HEK293 (cell line): Measurements from ENCODE around the gene NMNAT3.

ENCODE experiments used
- CTCF ChIA-PET: fragments of 350-600 bp; formaldehyde crosslinking; extraction: SDS; loops from one replicate; lab custom pipeline; 2021; ENCODE audit warnings: antibody characterized with exemption; lab: Yijun Ruan, JAX
- POLR2A ChIA-PET: fragments of 300-600 bp; formaldehyde crosslinking; extraction: SDS; loops from one replicate; lab custom pipeline; 2020; ENCODE audit warnings: antibody characterized with exemption, inconsistent platforms; lab: Yijun Ruan, JAX
- H3K27ac ChIP-seq: fragments of 200-500 bp; sonication (Bioruptor generic); 2 replicates; pipeline ENCODE4 v1.5.1; 2014; ENCODE audit warnings: low read depth, low read length, control low read depth, inconsistent platforms; ENCODE audit errors: extremely low read depth
- H3K36me3 ChIP-seq, 2 experiments: fragments of 200-500 bp in 1 of 2; sonication (Bioruptor generic) in 1 of 2; 1 replicate in 1 of 2; 2 replicates in 1 of 2; pipeline ENCODE4 v1.5.1; 2014 to 2017; ENCODE audit warnings: inconsistent platforms in 2 of 2, low read length in 2 of 2; ENCODE audit not compliant: control insufficient read depth in 2 of 2, insufficient read depth in 1 of 2
- H3K4me1 ChIP-seq: fragments of 200-500 bp; sonication (Bioruptor generic); 2 replicates; pipeline ENCODE4 v1.5.1; 2014; ENCODE audit warnings: mild to moderate bottlenecking, low read length, inconsistent platforms; ENCODE audit not compliant: control insufficient read depth, insufficient read depth
- H3K4me3 ChIP-seq: 2 replicates; pipeline ENCODE4 v1.5.1; 2011; ENCODE audit warnings: low read depth, mild to moderate bottlenecking, control low read depth, low read length, moderate library complexity
- H3K9me3 ChIP-seq: fragments of 200-500 bp; sonication (Bioruptor generic); 2 replicates; pipeline ENCODE4 v1.5.1; 2014; ENCODE audit warnings: low read depth, low read length, inconsistent platforms; ENCODE audit not compliant: control insufficient read depth, insufficient read depth
- KLF16 ChIP-seq: fragments of 450-650 bp; formaldehyde crosslinking; IDR thresholded peaks from 2 replicates; pipeline ENCODE4 v1.5.1; 2017; ENCODE audit warnings: missing biosample characterization, missing genetic modification characterization
- KLF8 ChIP-seq: fragments of 450-650 bp; formaldehyde crosslinking; IDR thresholded peaks from 2 replicates; pipeline ENCODE4 v1.5.1; 2016; ENCODE audit warnings: missing biosample characterization, missing genetic modification characterization
- PRDM2 ChIP-seq: fragments of 450-650 bp; formaldehyde crosslinking; IDR thresholded peaks from 2 replicates; pipeline ENCODE4 v1.5.1; 2016; ENCODE audit warnings: missing biosample characterization, missing genetic modification characterization, borderline replicate concordance
- ZBTB10 ChIP-seq: fragments of 450-650 bp; formaldehyde crosslinking; IDR thresholded peaks from 2 replicates; pipeline ENCODE4 v1.5.1; 2016; ENCODE audit warnings: missing biosample characterization, missing genetic modification characterization
- ZBTB49 ChIP-seq: fragments of 450-650 bp; formaldehyde crosslinking; IDR thresholded peaks from 2 replicates; pipeline ENCODE4 v1.5.1; 2016; ENCODE audit warnings: missing biosample characterization, missing genetic modification characterization, low read depth
- ZBTB6 ChIP-seq: fragments of 450-650 bp; formaldehyde crosslinking; IDR thresholded peaks from 2 replicates; pipeline ENCODE4 v1.5.1; 2017; ENCODE audit warnings: missing biosample characterization, missing genetic modification characterization
- ZNF132 ChIP-seq: fragments of 450-650 bp; formaldehyde crosslinking; IDR thresholded peaks from 2 replicates; pipeline ENCODE4 v1.5.1; 2017; ENCODE audit warnings: missing biosample characterization, missing genetic modification characterization, borderline replicate concordance
- ZNF18 ChIP-seq: fragments of 450-650 bp; formaldehyde crosslinking; IDR thresholded peaks from 2 replicates; pipeline ENCODE4 v1.5.1; 2016; ENCODE audit warnings: missing biosample characterization, missing genetic modification characterization
- ZNF211 ChIP-seq: fragments of 450-650 bp; formaldehyde crosslinking; IDR thresholded peaks from 2 replicates; pipeline ENCODE4 v1.5.1; 2016; ENCODE audit warnings: low read depth, missing biosample characterization, missing genetic modification characterization
- ZNF221 ChIP-seq: fragments of 450-650 bp; formaldehyde crosslinking; IDR thresholded peaks from 2 replicates; pipeline ENCODE4 v1.5.1; 2017; ENCODE audit warnings: missing biosample characterization, missing genetic modification characterization, borderline replicate concordance
- ZNF274 ChIP-seq, 2 experiments: fragments of 200-500 bp in 1 of 2; fragments of 450-650 bp in 1 of 2; sonication (Bioruptor generic) in 1 of 2; formaldehyde crosslinking in 1 of 2; IDR thresholded peaks; 2 replicates each; pipeline versions ENCODE4 v1.5.1 to v1.6.1; 2014 to 2016; ENCODE audit warnings: borderline replicate concordance in 1 of 2, inconsistent platforms in 1 of 2, low read length in 1 of 2, missing biosample characterization in 1 of 2, missing genetic modification characterization in 1 of 2
- ZNF37A ChIP-seq: fragments of 450-650 bp; IDR thresholded peaks from 2 replicates; pipeline ENCODE4 v1.5.1; 2018; ENCODE audit warnings: missing biosample characterization, missing genetic modification characterization
- ZNF513 ChIP-seq: fragments of 450-650 bp; IDR thresholded peaks from 2 replicates; pipeline ENCODE4 v1.5.1; 2018; ENCODE audit warnings: missing biosample characterization, missing genetic modification characterization
- ZNF530 ChIP-seq: fragments of 450-650 bp; formaldehyde crosslinking; IDR thresholded peaks from 2 replicates; pipeline ENCODE4 v1.5.1; 2016; ENCODE audit warnings: low read depth, missing biosample characterization, missing genetic modification characterization
- ZNF623 ChIP-seq: fragments of 450-650 bp; formaldehyde crosslinking; IDR thresholded peaks from 2 replicates; pipeline ENCODE4 v1.5.1; 2016; ENCODE audit warnings: missing biosample characterization, missing genetic modification characterization
- ZNF624 ChIP-seq: fragments of 450-650 bp; formaldehyde crosslinking; IDR thresholded peaks from 2 replicates; pipeline ENCODE4 v1.5.1; 2017; ENCODE audit warnings: missing biosample characterization, missing genetic modification characterization
- ZNF837 ChIP-seq: fragments of 450-650 bp; formaldehyde crosslinking; IDR thresholded peaks from 2 replicates; pipeline ENCODE4 v1.5.1; 2016; ENCODE audit warnings: missing biosample characterization, missing genetic modification characterization

Gene NMNAT3

GRCh38 chr3:139695426-139696313 is 17.9 kb upstream of the NMNAT3 start:
- TF ChIP-seq ZBTB6 (tag by site-specific recombination) (no peak), ZNF837 (tag by site-specific recombination) (no peak), ZNF513 (tag by site-specific recombination) (no peak), ZNF624 (tag by site-specific recombination) (no peak), KLF16 (no peak), ZNF132 (tag by site-specific recombination) (no peak), ZNF211 (tag by site-specific recombination) (no peak), ZBTB10 (tag by site-specific recombination) (no peak), PRDM2 (tag by site-specific recombination) (no peak), ZNF530 (tag by site-specific recombination) (no peak)
- H3K36me3 ChIP-seq: no peaks in the 10 kb centered on the region
- ChIA-PET CTCF (interaction anchor here (0.5 to 0.7 kb wide), 2 partner anchors 134 to 434 kb away, joined by 3 read pairs; no protein-coding TSS in a partner anchor), POLR2A (no interaction called here)
- no peaks in the 10 kb centered on the region for H3K9me3 ChIP-seq
- H3K4me1 ChIP-seq: no peaks in the 10 kb centered on the region
- no peak overlapping the region for H3K27ac ChIP-seq
- H3K4me3 ChIP-seq: no peak overlapping the region

- Histone ChIP-seq H3K9me3 (no peaks in the 10 kb centered on the region), H3K4me1 (no peaks in the 10 kb centered on the region), H3K4me3 (no peak overlapping the region), H3K27ac (no peak overlapping the region), H3K36me3 (no peaks in the 10 kb centered on the region)
- POLR2A ChIA-PET: no interaction called here
- CTCF ChIA-PET: interaction anchor here (0.7 kb wide), 1 partner anchor 133 kb away, joined by 3 read pairs; no protein-coding TSS in a partner anchor
- TF ChIP-seq ZNF18 (no peak), KLF8 (tag by site-specific recombination) (no peak), ZNF221 (no peak), ZNF623 (tag by site-specific recombination) (no peak), ZBTB49 (tag by site-specific recombination) (no peak), ZNF37A (tag by site-specific recombination) (no peak), ZNF274 (IDR thresholded peaks at IDR 0.05; ENCODE audit: low read length) (no peak), ZNF274 (tag by site-specific recombination; IDR thresholded peaks at IDR 0.05; ENCODE audit: borderline replicate concordance) (no peak)
These were observed 17.2 kb upstream of the NMNAT3 start for GRCh38 chr3:139695007-139695406.
